SK-N-SH treated with all-trans-retinoic acid at 6 μM for 48 hours (cell line): Measurements from ENCODE around the gene ABHD17C.

ENCODE experiments used
- BACH2 ChIP-seq: fragments of 250-450 bp; sonication (Bioruptor Pico); IDR thresholded peaks from 2 replicates; pipeline ENCODE4 v1.9.0; 2021; ENCODE audit warnings: mild to moderate bottlenecking, borderline replicate concordance
- CREB5 ChIP-seq: fragments of 250-450 bp; sonication (Bioruptor Pico); IDR thresholded peaks from 2 replicates; pipeline ENCODE4 v1.5.1; 2020; ENCODE audit warnings: low read depth, mild to moderate bottlenecking, moderate library complexity
- CSDC2 ChIP-seq: fragments of 250-450 bp; sonication (Bioruptor Pico); IDR thresholded peaks from 2 replicates; pipeline ENCODE4 v1.5.0; 2020; ENCODE audit warnings: mild to moderate bottlenecking, moderate library complexity
- GLIS3 ChIP-seq: fragments of 250-450 bp; sonication (Bioruptor Pico); IDR thresholded peaks from 2 replicates; pipeline ENCODE4 v1.5.0; 2020; ENCODE audit warnings: mild to moderate bottlenecking, moderate library complexity
- OSR1 ChIP-seq: fragments of 250-450 bp; sonication (Bioruptor Pico); IDR thresholded peaks from 2 replicates; pipeline ENCODE4 v1.8.0; 2022; ENCODE audit warnings: moderate library complexity, mild to moderate bottlenecking, inconsistent platforms
- PATZ1 ChIP-seq: fragments of 250-450 bp; sonication (Bioruptor Pico); IDR thresholded peaks from 2 replicates; pipeline ENCODE4 v1.8.0; 2020; ENCODE audit warnings: mild to moderate bottlenecking, moderate library complexity, borderline replicate concordance
- POU6F1 ChIP-seq: fragments of 250-450 bp; sonication (Bioruptor Pico); IDR thresholded peaks from 2 replicates; pipeline ENCODE4 v1.8.0; 2021; ENCODE audit warnings: low read depth, mild to moderate bottlenecking, moderate library complexity, borderline replicate concordance
- RARB ChIP-seq: fragments of 250-450 bp; sonication (Bioruptor Pico); IDR thresholded peaks from 2 replicates; pipeline ENCODE4 v1.8.0; 2021; ENCODE audit warnings: mild to moderate bottlenecking, moderate library complexity
- TCF4 ChIP-seq: fragments of 250-450 bp; sonication (Bioruptor Pico); IDR thresholded peaks from 2 replicates; pipeline ENCODE4 v1.8.0; 2021; ENCODE audit warnings: mild to moderate bottlenecking, moderate library complexity, borderline replicate concordance
- TOX ChIP-seq: fragments of 250-450 bp; sonication (Bioruptor Pico); IDR thresholded peaks from 2 replicates; pipeline ENCODE4 v1.8.0; 2021; ENCODE audit warnings: mild to moderate bottlenecking, moderate library complexity, borderline replicate concordance
- ZC3H10 ChIP-seq: fragments of 250-450 bp; sonication (Bioruptor Pico); IDR thresholded peaks from 2 replicates; pipeline ENCODE4 v1.5.1; 2021; ENCODE audit warnings: mild to moderate bottlenecking, moderate library complexity
- ZFP30 ChIP-seq: fragments of 450-650 bp; formaldehyde crosslinking; IDR thresholded peaks from 2 replicates; pipeline ENCODE4 v1.5.0; 2022; ENCODE audit warnings: mild to moderate bottlenecking, moderate library complexity
- ZNF565 ChIP-seq: fragments of 450-650 bp; formaldehyde crosslinking; conservative IDR thresholded peaks from 2 replicates; pipeline ENCODE4 v1.5.0; 2020; ENCODE audit warnings: low read depth, mild to moderate bottlenecking, moderate library complexity
- ZNF70 ChIP-seq: fragments of 450-650 bp; formaldehyde crosslinking; IDR thresholded peaks from 2 replicates; pipeline ENCODE4 v1.5.0; 2020; ENCODE audit warnings: mild to moderate bottlenecking, moderate library complexity

- TF ChIP-seq GLIS3 (no peak), TCF4 (no peak), OSR1 (CRISPR knock-in tag) (no peak), ZNF565 (CRISPR knock-in tag) (no peak), ZC3H10 (no peak), TOX (no peak), ZNF70 (no peak), PATZ1 (CRISPR knock-in tag) (no peak), CREB5 (CRISPR knock-in tag) (no peak), CSDC2 (CRISPR knock-in tag) (no peak), ZFP30 (CRISPR knock-in tag) (no peak), BACH2 (CRISPR knock-in tag) (no peak), RARB (CRISPR knock-in tag) (no peak), POU6F1 (CRISPR knock-in tag) (no peak)
Observed at GRCh38 chr15:80803580-80804525, 108.7 kb downstream of the ABHD17C start.
